ENCODE data around the gene UNC50. TPM values are rescaled to one million over a fixed set of nuclear protein-coding genes. Genes with fewer than 3 reads are reported as not detected.

The UNC50 gene
- total RNA-seq, result 10 to 100 TPM; 19.5 to 26.0 TPM

- Mint-ChIP-seq H3K27ac (peak within 1 kb of the TSS; percentile 94), H3K9me3 (no peaks in the 10 kb centered on the region), H3K4me3 (peak within 1 kb of the TSS; percentile 91), H3K27me3 (no peaks in the 10 kb centered on the region), H3K4me1 (peaks cover 47% of the 10 kb centered on the region), H3K36me3 (ENCODE audit: low read depth) (peaks cover 72% of the 10 kb centered on the region)
- ATAC-seq (replicated peaks), result peak; percentile 95
Measured at GRCh38 chr2:98608116-98608961, at the start of gene UNC50, which contains the start of gene COA5. UNC50 (plus strand) TSS chr2:98608589; CDS start chr2:98609760, 1,171 bp downstream. COA5 (minus strand) TSS chr2:98608512; CDS start chr2:98608405, 107 bp downstream.

- no peaks in the 10 kb centered on the region for H3K9me3 Mint-ChIP-seq
- ATAC-seq (replicated peaks), result no peak
- peaks cover 97% of the 10 kb centered on the region for H3K36me3 Mint-ChIP-seq (ENCODE audit: low read depth)
- H3K4me3 Mint-ChIP-seq, result no peak overlapping the region
- no peaks in the 10 kb centered on the region for H3K27me3 Mint-ChIP-seq
- peak overlapping the region; percentile 76 for H3K27ac Mint-ChIP-seq
- H3K4me1 Mint-ChIP-seq, result peaks cover 4% of the 10 kb centered on the region
Measured at GRCh38 chr2:98558852-98559530, 49.4 kb upstream of the UNC50 start.

GRCh38 chr2:98559581-98559980, 48.8 kb upstream of the UNC50 start:
- Mint-ChIP-seq H3K4me1 (peaks cover 4% of the 10 kb centered on the region), H3K9me3 (no peaks in the 10 kb centered on the region), H3K27ac (peak overlapping the region; percentile 74), H3K4me3 (no peak overlapping the region), H3K27me3 (no peaks in the 10 kb centered on the region), H3K36me3 (ENCODE audit: low read depth) (peaks cover 94% of the 10 kb centered on the region)
- peak; percentile 26 for ATAC-seq (replicated peaks)

GRCh38 chr2:98560256-98560771, 48.1 kb upstream of the UNC50 start:
- no peak for ATAC-seq (replicated peaks)
- H3K4me1 Mint-ChIP-seq, result peaks cover 4% of the 10 kb centered on the region
- peak overlapping the region; percentile 74 for H3K27ac Mint-ChIP-seq
- no peak overlapping the region for H3K4me3 Mint-ChIP-seq
- peaks cover 94% of the 10 kb centered on the region for H3K36me3 Mint-ChIP-seq (ENCODE audit: low read depth)
- no peaks in the 10 kb centered on the region for H3K9me3 Mint-ChIP-seq
- H3K27me3 Mint-ChIP-seq, result no peaks in the 10 kb centered on the region

- no peak for ATAC-seq (replicated peaks)
- Mint-ChIP-seq H3K36me3 (ENCODE audit: low read depth) (peaks cover 94% of the 10 kb centered on the region), H3K27me3 (no peaks in the 10 kb centered on the region), H3K9me3 (no peaks in the 10 kb centered on the region), H3K27ac (peak overlapping the region; percentile 74), H3K4me3 (no peak overlapping the region), H3K4me1 (peaks cover 4% of the 10 kb centered on the region)
Measured at GRCh38 chr2:98561018-98561417, 47.4 kb upstream of the UNC50 start.

- H3K4me3 Mint-ChIP-seq, result no peak overlapping the region
- no peaks in the 10 kb centered on the region for H3K9me3 Mint-ChIP-seq
- peaks cover 8% of the 10 kb centered on the region for H3K4me1 Mint-ChIP-seq
- no peak for ATAC-seq (replicated peaks)
- peak overlapping the region; percentile 9 for H3K27ac Mint-ChIP-seq
- no peaks in the 10 kb centered on the region for H3K27me3 Mint-ChIP-seq
- peaks cover 94% of the 10 kb centered on the region for H3K36me3 Mint-ChIP-seq (ENCODE audit: low read depth)
Measured at GRCh38 chr2:98561902-98562695, 46.3 kb upstream of the UNC50 start.

GRCh38 chr2:98563394-98563793, 45.0 kb upstream of the UNC50 start:
- no peaks in the 10 kb centered on the region for H3K9me3 Mint-ChIP-seq
- ATAC-seq (replicated peaks), result no peak
- H3K4me3 Mint-ChIP-seq, result no peak overlapping the region
- H3K36me3 Mint-ChIP-seq (ENCODE audit: low read depth), result peaks cover 94% of the 10 kb centered on the region
- H3K4me1 Mint-ChIP-seq, result peaks cover 10% of the 10 kb centered on the region
- no peaks in the 10 kb centered on the region for H3K27me3 Mint-ChIP-seq
- peak overlapping the region; percentile 9 for H3K27ac Mint-ChIP-seq

- H3K9me3 Mint-ChIP-seq, result no peaks in the 10 kb centered on the region
- H3K27ac Mint-ChIP-seq, result peak overlapping the region; percentile 50
- H3K27me3 Mint-ChIP-seq, result no peaks in the 10 kb centered on the region
- no peak for ATAC-seq (replicated peaks)
- H3K36me3 Mint-ChIP-seq (ENCODE audit: low read depth), result peaks cover 94% of the 10 kb centered on the region
- H3K4me3 Mint-ChIP-seq, result no peak overlapping the region
- peaks cover 5% of the 10 kb centered on the region for H3K4me1 Mint-ChIP-seq
Measured at GRCh38 chr2:98564541-98565132, 43.8 kb upstream of the UNC50 start.

GRCh38 chr2:98565286-98565860, 43.0 kb upstream of the UNC50 start:
- Mint-ChIP-seq H3K9me3 (no peaks in the 10 kb centered on the region), H3K27me3 (no peaks in the 10 kb centered on the region), H3K27ac (peak overlapping the region; percentile 50), H3K4me3 (no peak overlapping the region), H3K36me3 (ENCODE audit: low read depth) (peaks cover 94% of the 10 kb centered on the region), H3K4me1 (peaks cover 5% of the 10 kb centered on the region)
- ATAC-seq (replicated peaks), result no peak

- peak overlapping the region; percentile 90 for H3K27ac Mint-ChIP-seq
- peaks cover 5% of the 10 kb centered on the region for H3K4me1 Mint-ChIP-seq
- no peaks in the 10 kb centered on the region for H3K9me3 Mint-ChIP-seq
- H3K4me3 Mint-ChIP-seq, result no peak overlapping the region
- ATAC-seq (replicated peaks), result no peak
- H3K27me3 Mint-ChIP-seq, result no peaks in the 10 kb centered on the region
- H3K36me3 Mint-ChIP-seq (ENCODE audit: low read depth), result peaks cover 92% of the 10 kb centered on the region
Measured at GRCh38 chr2:98565941-98566340, 42.4 kb upstream of the UNC50 start.

GRCh38 chr2:98568161-98568956, 40.0 kb upstream of the UNC50 start:
- H3K27ac Mint-ChIP-seq, result no peak overlapping the region
- no peak overlapping the region for H3K4me3 Mint-ChIP-seq
- no peaks in the 10 kb centered on the region for H3K9me3 Mint-ChIP-seq
- peaks cover 85% of the 10 kb centered on the region for H3K36me3 Mint-ChIP-seq (ENCODE audit: low read depth)
- no peaks in the 10 kb centered on the region for H3K27me3 Mint-ChIP-seq
- peaks cover 5% of the 10 kb centered on the region for H3K4me1 Mint-ChIP-seq
- ATAC-seq (replicated peaks), result no peak

GRCh38 chr2:98569197-98569793, 39.1 kb upstream of the UNC50 start:
- Mint-ChIP-seq H3K27ac (peak overlapping the region; percentile 75), H3K4me3 (no peak overlapping the region), H3K4me1 (peaks cover 5% of the 10 kb centered on the region), H3K27me3 (no peaks in the 10 kb centered on the region), H3K36me3 (ENCODE audit: low read depth) (peaks cover 86% of the 10 kb centered on the region), H3K9me3 (no peaks in the 10 kb centered on the region)
- ATAC-seq (replicated peaks), result peak; percentile 80

GRCh38 chr2:98569915-98570314, 38.5 kb upstream of the UNC50 start:
- ATAC-seq (replicated peaks), result no peak
- Mint-ChIP-seq H3K9me3 (no peaks in the 10 kb centered on the region), H3K27me3 (no peaks in the 10 kb centered on the region), H3K4me3 (no peak overlapping the region), H3K27ac (peak overlapping the region; percentile 75), H3K36me3 (ENCODE audit: low read depth) (peaks cover 86% of the 10 kb centered on the region), H3K4me1 (peaks cover 5% of the 10 kb centered on the region)
